Hematopoietic multipotent progenitor cell (in vitro differentiated cells): Measurements from ENCODE around the gene OSBPL1A. TPM values are rescaled to one million over a fixed set of nuclear protein-coding genes. Genes with fewer than 3 reads are reported as not detected.
A peak's percentile ranks its signal among the peaks of the same experiment; 100 is the strongest.
"Not testable (repeated sequence)": the region's sequence is repeated elsewhere in the genome, so short reads cannot be mapped to it uniquely, and the experiment has no call there.

ENCODE experiments used
- DNase-seq, 3 donors: peaks; one replicate each; pipeline ENCODE4 v3.0.0-alpha.2; 2011 to 2015; ENCODE audit warnings: low read depth in 2 of 3, low spot score in 2 of 3
- total RNA-seq: library from RNA; depleted of rRNA; stranded (reverse); fragments of >200 nt; gene quantifications from one replicate; pipeline ENCODE4 v1.2.3, GENCODE V29; 2012

The OSBPL1A gene
- total RNA-seq, 1 donor = 14.8 TPM

GRCh38 chr18:24189664-24190346, 207.8 kb downstream of the OSBPL1A start:
- DNase-seq = no peak

GRCh38 chr18:24189007-24189528, 208.6 kb downstream of the OSBPL1A start:
- DNase-seq = no peak

GRCh38 chr18:24188120-24188519, 209.5 kb downstream of the OSBPL1A start:
- DNase-seq = no peak

GRCh38 chr18:24187689-24188088, 209.9 kb downstream of the OSBPL1A start:
- no peak for DNase-seq

GRCh38 chr18:24187049-24187448, 210.6 kb downstream of the OSBPL1A start:
- DNase-seq = peak in 2 of 3 donors; percentile 8 to 36

- DNase-seq = no peak
Observed at GRCh38 chr18:24185805-24186204, 211.8 kb downstream of the OSBPL1A start.

GRCh38 chr18:24181806-24182205, 215.8 kb downstream of the OSBPL1A start:
- no peak for DNase-seq

GRCh38 chr18:24180048-24180447, 217.6 kb downstream of the OSBPL1A start:
- no peak for DNase-seq

- DNase-seq = no peak
Observed at GRCh38 chr18:24177499-24178133, 220.0 kb downstream of the OSBPL1A start.

GRCh38 chr18:24176727-24177416, 220.8 kb downstream of the OSBPL1A start:
- peak in 2 of 3 donors; percentile 43 to 67 for DNase-seq

GRCh38 chr18:24173997-24174396, 223.6 kb downstream of the OSBPL1A start:
- no peak for DNase-seq

GRCh38 chr18:24170360-24170759, 227.3 kb downstream of the OSBPL1A start:
- no peak for DNase-seq

- no peak for DNase-seq
Observed at GRCh38 chr18:24168496-24168895, 229.1 kb downstream of the OSBPL1A start.

GRCh38 chr18:24161304-24161703, 236.3 kb downstream of the OSBPL1A start:
- DNase-seq = no peak

- DNase-seq = no peak
Observed at GRCh38 chr18:24160086-24160485, 237.5 kb downstream of the OSBPL1A start.

GRCh38 chr18:24157855-24158254, 239.8 kb downstream of the OSBPL1A start:
- DNase-seq = no peak

- no peak for DNase-seq
Observed at GRCh38 chr18:24153397-24153796, 244.2 kb downstream of the OSBPL1A start.

- DNase-seq = not testable (repeated sequence)
Observed at GRCh38 chr18:24149591-24149990, 248.0 kb downstream of the OSBPL1A start.

- DNase-seq = no peak
Observed at GRCh38 chr18:24142376-24142775, 255.2 kb downstream of the OSBPL1A start.

GRCh38 chr18:24140697-24141096, 256.9 kb downstream of the OSBPL1A start:
- no peak for DNase-seq

- peak; percentile 54 to 80 (median 80) for DNase-seq
Observed at GRCh38 chr18:24138789-24139616, 258.6 kb downstream of the OSBPL1A start, which contains the start of gene CABYR. Gene CABYR (plus strand): TSS chr18:24139062. CDS start chr18:24143115, 4,053 bp downstream.
